Measurements from ENCODE around the gene KANK3. TPM values are rescaled to one million over a fixed set of nuclear protein-coding genes. Genes with fewer than 3 reads are reported as not detected.

Gene KANK3
- total RNA-seq, 4 donors from 2014 or later: 3.0 to 16.5 (median 7.8) TPM

DNA sequence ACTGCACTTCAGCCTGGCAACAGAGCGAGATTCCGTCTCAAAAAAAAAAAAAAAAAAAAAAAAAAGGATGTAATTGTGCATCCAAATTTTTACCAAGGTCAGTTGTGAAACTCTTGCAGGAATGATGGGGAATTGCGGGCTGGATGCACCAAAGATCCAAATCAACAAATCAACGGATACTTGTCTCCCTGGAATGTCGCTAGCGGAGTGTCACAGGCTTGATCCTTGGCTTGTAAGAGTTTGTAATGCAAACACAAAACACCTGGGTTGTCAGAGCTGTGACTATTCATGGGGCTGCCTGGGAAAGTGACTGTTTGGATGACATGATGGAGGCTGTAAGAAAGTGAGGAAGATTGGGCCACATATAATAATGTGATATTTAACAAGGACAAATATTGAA is 4.2 kb downstream of the KANK3 start:
- no peak overlapping the region for H3K27ac ChIP-seq
- no peaks in the 10 kb centered on the region for H3K36me3 ChIP-seq
- peaks cover 0 to 13% of the 10 kb centered on the region in 2 donors for H3K27me3 ChIP-seq
- no peak overlapping the region for H3K4me3 ChIP-seq
- TF ChIP-seq CTCF (IDR thresholded peaks at IDR 0.05) (no peak), POLR2A (IDR thresholded peaks at IDR 0.05) (no peak)
- peaks cover 0 to 26% (median 10%) of the 10 kb centered on the region in 4 donors for H3K4me1 ChIP-seq
- H3K9me3 ChIP-seq: no peaks in the 10 kb centered on the region
- no peak for DNase-seq

DNA sequence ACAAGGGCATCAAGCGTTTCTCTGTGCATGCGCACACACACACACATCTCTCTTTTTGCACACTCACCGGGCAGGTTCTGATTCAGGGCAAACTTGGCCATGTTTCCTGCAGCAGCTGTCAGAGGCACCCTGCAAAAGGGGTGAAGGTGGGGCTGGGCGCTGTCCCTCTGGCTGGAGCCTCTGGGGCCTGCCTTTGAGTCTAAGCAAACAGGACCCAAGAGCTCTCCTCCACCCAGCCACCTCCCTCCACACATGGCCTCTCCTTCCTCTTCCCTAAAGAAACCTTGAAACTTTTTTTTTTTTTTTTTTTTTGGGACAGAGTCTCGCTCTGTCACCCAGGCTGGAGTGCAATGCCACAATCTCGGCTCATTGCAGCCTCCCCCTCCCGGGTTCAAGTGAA is 5.3 kb downstream of the KANK3 start:
- H3K4me3 ChIP-seq: no peak overlapping the region
- H3K4me1 ChIP-seq: peaks cover 0 to 27% (median 9%) of the 10 kb centered on the region in 4 donors
- H3K27me3 ChIP-seq: peaks cover 0 to 22% of the 10 kb centered on the region in 2 donors
- DNase-seq: no peak
- TF ChIP-seq CTCF (IDR thresholded peaks at IDR 0.05) (no peak), POLR2A (IDR thresholded peaks at IDR 0.05) (no peak)
- H3K36me3 ChIP-seq: no peaks in the 10 kb centered on the region
- H3K27ac ChIP-seq: no peak overlapping the region
- H3K9me3 ChIP-seq: no peaks in the 10 kb centered on the region

- Histone ChIP-seq H3K9me3 (no peaks in the 10 kb centered on the region), H3K4me3 (no peak overlapping the region), H3K4me1 (peaks cover 0 to 26% (median 7%) of the 10 kb centered on the region in 4 donors), H3K36me3 (no peaks in the 10 kb centered on the region), H3K27me3 (peaks cover 0 to 21% of the 10 kb centered on the region in 2 donors), H3K27ac (no peak overlapping the region)
- TF ChIP-seq CTCF (IDR thresholded peaks at IDR 0.05): no peak
- no peak for TF ChIP-seq POLR2A (IDR thresholded peaks at IDR 0.05)
- DNase-seq: no peak
These were observed 6.4 kb downstream of the KANK3 start for GRCh38 chr19:8336660-8337059.

- Histone ChIP-seq H3K9me3 (no peaks in the 10 kb centered on the region), H3K4me1 (peaks cover 0 to 26% (median 7%) of the 10 kb centered on the region in 4 donors), H3K4me3 (no peak overlapping the region), H3K27ac (no peak overlapping the region), H3K27me3 (peaks cover 0 to 21% of the 10 kb centered on the region in 2 donors), H3K36me3 (no peaks in the 10 kb centered on the region)
- TF ChIP-seq POLR2A (IDR thresholded peaks at IDR 0.05) (no peak), CTCF (IDR thresholded peaks at IDR 0.05) (no peak)
- DNase-seq: no peak
These were observed 6.9 kb downstream of the KANK3 start for GRCh38 chr19:8336072-8336569.

DNA sequence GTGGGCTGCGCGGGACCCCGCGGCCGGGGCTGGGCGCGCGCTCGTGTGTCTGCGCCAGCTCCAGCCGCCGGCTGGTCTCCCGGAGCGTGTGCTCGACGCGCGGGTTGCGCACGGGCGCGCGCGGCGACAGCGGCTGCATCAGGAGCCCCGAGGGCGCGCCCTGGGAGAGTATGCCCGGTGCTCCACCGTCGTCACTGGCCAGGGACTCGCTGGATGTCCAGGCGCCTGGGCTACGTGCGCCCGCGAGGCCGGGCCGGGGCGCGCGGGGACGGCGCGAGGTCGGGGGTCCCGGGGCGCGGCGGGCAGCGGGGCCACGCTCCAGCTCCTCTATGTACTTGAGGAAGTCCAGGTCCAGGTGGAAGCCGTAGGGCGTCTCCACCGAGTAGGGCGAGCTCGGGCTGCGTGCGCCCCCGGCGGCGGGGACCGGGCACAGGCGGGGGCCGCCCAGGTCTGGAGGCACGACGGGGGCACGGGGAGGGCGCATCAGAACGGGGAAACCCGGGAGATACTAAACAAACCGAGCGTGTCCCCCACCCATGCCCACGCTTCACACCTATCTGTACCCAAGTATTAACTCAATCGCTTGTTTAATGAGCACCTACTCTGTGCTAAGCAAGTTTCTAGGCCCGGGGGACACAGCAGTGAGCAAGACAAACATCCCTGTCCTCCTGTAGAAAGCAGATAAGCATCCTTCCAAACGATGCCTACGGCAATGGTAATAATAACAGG is 7.6 kb downstream of the KANK3 start:
- peaks cover 0 to 26% (median 7%) of the 10 kb centered on the region in 4 donors for H3K4me1 ChIP-seq

More for the DNA sequence above, 7.6 kb downstream of the KANK3 start:
- Histone ChIP-seq H3K27ac (no peak overlapping the region), H3K27me3 (peaks cover 0 to 21% of the 10 kb centered on the region in 2 donors), H3K4me3 (peak overlapping the region in 3 of 4 donors; percentile 43 to 53 (median 46)), H3K36me3 (no peaks in the 10 kb centered on the region), H3K9me3 (no peaks in the 10 kb centered on the region)
- TF ChIP-seq CTCF (IDR thresholded peaks at IDR 0.05) (no peak), POLR2A (IDR thresholded peaks at IDR 0.05) (no peak)
- DNase-seq: peak in 2 of 3 donors; percentile 58

Data from Peyer's patch (tissue), 4 donors.